Neutrophil (primary cell): ENCODE results near the gene G3BP2.
"Not testable (repeated sequence)": the region's sequence is repeated elsewhere in the genome, so short reads cannot be mapped to it uniquely, and the experiment has no call there.

Experiments used
- H3K27ac ChIP-seq: fragments of 200-600 bp; sonication (generic); 2 replicates; pipeline ENCODE4 v1.5.1; 2016; ENCODE audit warnings: mild to moderate bottlenecking, moderate library complexity
- H3K27me3 ChIP-seq: fragments of 200-600 bp; sonication (generic); 2 replicates; pipeline ENCODE4 v1.6.0; 2016; ENCODE audit warnings: mild to moderate bottlenecking
- H3K36me3 ChIP-seq: fragments of 200-600 bp; sonication (generic); 2 replicates; pipeline ENCODE4 v1.5.1; 2017
- H3K4me1 ChIP-seq, 2 experiments: fragments of 200-600 bp in 1 of 2; sonication (generic) in 1 of 2; 1 replicate in 1 of 2; 2 replicates in 1 of 2; pipeline versions ENCODE4 v1.5.1 to v1.6.1; 2013 to 2016; ENCODE audit warnings: low read depth in 1 of 2, low read length in 1 of 2, mild to moderate bottlenecking in 1 of 2, moderate library complexity in 1 of 2; ENCODE audit not compliant: control insufficient read depth in 1 of 2, insufficient read depth in 1 of 2
- H3K4me3 ChIP-seq, 2 experiments: fragments of 200-600 bp in 1 of 2; sonication (generic) in 1 of 2; 1 replicate in 1 of 2; 2 replicates in 1 of 2; pipeline ENCODE4 v1.5.1; 2013 to 2016; ENCODE audit warnings: low read depth in 1 of 2, low read length in 1 of 2, mild to moderate bottlenecking in 1 of 2, moderate library complexity in 1 of 2
- H3K9me3 ChIP-seq: fragments of 200-600 bp; sonication (generic); 2 replicates; pipeline ENCODE4 v1.5.1; 2016
- CTCF ChIP-seq: fragments of 200-600 bp; sonication (generic); IDR thresholded peaks from 2 replicates; pipeline ENCODE4 v1.5.1; 2016; ENCODE audit warnings: antibody characterized with exemption

G3BP2 gene

GRCh38 chr4:75673027-75673958, at the start of gene G3BP2:
Gene G3BP2 (minus strand): TSS chr4:75673411. CDS start chr4:75662025, 11,386 bp downstream.
- H3K4me1 ChIP-seq = peaks cover 29 to 32% of the 10 kb centered on the region in 2 experiments
- TF ChIP-seq CTCF = peak; percentile 32
- H3K9me3 ChIP-seq = no peaks in the 10 kb centered on the region
- peak within 1 kb of the TSS; percentile 96 to 97 for H3K4me3 ChIP-seq
- no peaks in the 10 kb centered on the region for H3K27me3 ChIP-seq
- peak within 1 kb of the TSS; percentile 94 for H3K27ac ChIP-seq
- no peaks in the 10 kb centered on the region for H3K36me3 ChIP-seq

GRCh38 chr4:75722417-75722816, 49.2 kb upstream of the G3BP2 start:
- no peaks in the 10 kb centered on the region for H3K9me3 ChIP-seq
- H3K36me3 ChIP-seq = no peaks in the 10 kb centered on the region
- TF ChIP-seq CTCF = no peak
- H3K27me3 ChIP-seq = no peaks in the 10 kb centered on the region
- no peak overlapping the region for H3K27ac ChIP-seq
- peaks cover 19 to 22% of the 10 kb centered on the region in 2 experiments for H3K4me1 ChIP-seq
- H3K4me3 ChIP-seq = no peak overlapping the region

GRCh38 chr4:75718529-75718928, 45.3 kb upstream of the G3BP2 start:
- Histone ChIP-seq H3K36me3 (no peaks in the 10 kb centered on the region), H3K27me3 (no peaks in the 10 kb centered on the region), H3K4me1 (peaks cover 2 to 3% of the 10 kb centered on the region in 2 experiments), H3K4me3 (no peak overlapping the region), H3K27ac (no peak overlapping the region), H3K9me3 (no peaks in the 10 kb centered on the region)
- TF ChIP-seq CTCF = no peak

GRCh38 chr4:75717408-75717807, 44.2 kb upstream of the G3BP2 start:
- Histone ChIP-seq H3K4me1 (no peaks in the 10 kb centered on the region), H3K36me3 (no peaks in the 10 kb centered on the region), H3K9me3 (no peaks in the 10 kb centered on the region), H3K27me3 (no peaks in the 10 kb centered on the region), H3K4me3 (no peak overlapping the region), H3K27ac (no peak overlapping the region)
- no peak for TF ChIP-seq CTCF

GRCh38 chr4:75716054-75716453, 42.8 kb upstream of the G3BP2 start:
- not testable (repeated sequence) for H3K4me1 ChIP-seq, H3K9me3 ChIP-seq, H3K27me3 ChIP-seq, H3K27ac ChIP-seq, H3K36me3 ChIP-seq, H3K4me3 ChIP-seq

- H3K27ac ChIP-seq = no peak overlapping the region
- no peaks in the 10 kb centered on the region for H3K9me3 ChIP-seq
- TF ChIP-seq CTCF = no peak
- H3K27me3 ChIP-seq = no peaks in the 10 kb centered on the region
- no peaks in the 10 kb centered on the region for H3K36me3 ChIP-seq
- no peak overlapping the region for H3K4me3 ChIP-seq
- H3K4me1 ChIP-seq = no peaks in the 10 kb centered on the region
Observed at GRCh38 chr4:75715105-75715799, 42.0 kb upstream of the G3BP2 start.
